H9 (cell line): ENCODE results near the gene ECE1. TPM values are rescaled to one million over a fixed set of nuclear protein-coding genes. Genes with fewer than 3 reads are reported as not detected.
A peak's percentile ranks its signal among the peaks of the same experiment; 100 is the strongest.

Source experiments
- DNase-seq: peaks from one replicate; pipeline ENCODE4 v3.0.0-alpha.2; 2017
- H2AFZ ChIP-seq: one replicate; pipeline ENCODE4 v1.6.1; 2013; ENCODE audit warnings: mild to moderate bottlenecking, low read length, control low read depth, moderate library complexity
- H2AK5ac ChIP-seq: 2 replicates; pipeline ENCODE4 v1.6.1; 2013; ENCODE audit warnings: low read length, control low read depth, mixed read lengths; ENCODE audit not compliant: insufficient read length
- H2BK120ac ChIP-seq: one replicate; pipeline ENCODE4 v1.6.1; 2013; ENCODE audit warnings: low read depth, mild to moderate bottlenecking, low read length, control low read depth, inconsistent platforms; ENCODE audit not compliant: poor library complexity, severe bottlenecking
- H2BK12ac ChIP-seq: 2 replicates; pipeline ENCODE4 v1.6.1; 2013; ENCODE audit warnings: low read length, control low read depth, mixed read lengths, low read depth; ENCODE audit not compliant: insufficient read length
- H2BK15ac ChIP-seq: 2 replicates; pipeline ENCODE4 v1.6.1; 2013; ENCODE audit warnings: low read depth, low read length, control low read depth
- H2BK20ac ChIP-seq: one replicate; pipeline ENCODE4 v1.6.1; 2013; ENCODE audit warnings: low read depth, mild to moderate bottlenecking, low read length, control low read depth, inconsistent platforms; ENCODE audit not compliant: poor library complexity, severe bottlenecking
- H2BK5ac ChIP-seq: 2 replicates; pipeline ENCODE4 v1.6.1; 2013; ENCODE audit warnings: low read length, control low read depth, mixed read lengths; ENCODE audit not compliant: insufficient read length
- H3K14ac ChIP-seq: 2 replicates; pipeline ENCODE4 v1.6.1; 2013; ENCODE audit warnings: low read length, control low read depth; ENCODE audit not compliant: insufficient read depth
- H3K18ac ChIP-seq: 2 replicates; pipeline ENCODE4 v1.6.1; 2013; ENCODE audit warnings: low read depth, mild to moderate bottlenecking, mixed read lengths, low read length, control low read depth; ENCODE audit not compliant: insufficient read length
- H3K23ac ChIP-seq: 2 replicates; pipeline ENCODE4 v1.6.1; 2013; ENCODE audit warnings: low read length, control low read depth, mixed read lengths, low read depth; ENCODE audit not compliant: insufficient read length
- H3K23me2 ChIP-seq: 2 replicates; pipeline ENCODE4 v1.6.1; 2013; ENCODE audit warnings: low read depth, mild to moderate bottlenecking, mixed read lengths, low read length, control low read depth; ENCODE audit not compliant: insufficient read length, poor library complexity, severe bottlenecking
- H3K27ac ChIP-seq: 2 replicates; pipeline ENCODE4 v1.5.1; 2013; ENCODE audit warnings: low read length, control low read depth, mixed read lengths, low read depth; ENCODE audit not compliant: insufficient read length
- H3K27me3 ChIP-seq: 2 replicates; pipeline ENCODE4 v1.6.1; 2013; ENCODE audit warnings: low read length, control low read depth, inconsistent platforms; ENCODE audit not compliant: insufficient read depth
- H3K4ac ChIP-seq: 2 replicates; pipeline ENCODE4 v1.6.1; 2013; ENCODE audit warnings: low read depth, mild to moderate bottlenecking, control low read depth, inconsistent platforms, low read length, moderate library complexity
- H3K4me1 ChIP-seq: 2 replicates; pipeline ENCODE4 v1.6.1; 2013; ENCODE audit warnings: low read length, control low read depth, inconsistent platforms; ENCODE audit not compliant: insufficient read depth
- H3K4me2 ChIP-seq: 2 replicates; pipeline ENCODE4 v1.6.1; 2013; ENCODE audit warnings: low read length, control low read depth, mixed read lengths; ENCODE audit not compliant: insufficient read length, insufficient read depth
- H3K56ac ChIP-seq: 2 replicates; pipeline ENCODE4 v1.6.1; 2013; ENCODE audit warnings: low read depth, mild to moderate bottlenecking, mixed read lengths, low read length, control low read depth; ENCODE audit not compliant: insufficient read length
- H3K79me1 ChIP-seq: 2 replicates; pipeline ENCODE4 v1.6.1; 2013; ENCODE audit warnings: low read depth, mild to moderate bottlenecking, moderate library complexity, low read length, control low read depth, inconsistent platforms; ENCODE audit not compliant: insufficient read depth, poor library complexity, severe bottlenecking
- H3K79me2 ChIP-seq: 2 replicates; pipeline ENCODE4 v1.6.1; 2013; ENCODE audit warnings: low read length, control low read depth, inconsistent platforms; ENCODE audit not compliant: insufficient read depth
- H3K9ac ChIP-seq: 2 replicates; pipeline ENCODE4 v1.6.1; 2013; ENCODE audit warnings: low read length, control low read depth, mixed read lengths; ENCODE audit not compliant: insufficient read length; ENCODE audit errors: extremely low read depth
- H3K9me3 ChIP-seq: one replicate; pipeline ENCODE4 v1.6.1; 2013; ENCODE audit warnings: low read depth, low read length, inconsistent platforms; ENCODE audit not compliant: control insufficient read depth
- H3T11ph ChIP-seq: one replicate; pipeline ENCODE4 v1.6.1; 2013; ENCODE audit warnings: mild to moderate bottlenecking, low read length, control low read depth, inconsistent platforms
- H4K20me1 ChIP-seq: one replicate; pipeline ENCODE4 v1.6.1; 2013; ENCODE audit not compliant: control insufficient read depth, insufficient read length, insufficient read depth
- H4K5ac ChIP-seq: 2 replicates; pipeline ENCODE4 v1.6.1; 2013; ENCODE audit warnings: low read depth, mild to moderate bottlenecking, mixed read lengths, low read length, control low read depth; ENCODE audit not compliant: insufficient read length
- H4K8ac ChIP-seq: replicated peaks from 2 replicates; pipeline ENCODE4 v1.6.1; 2013; ENCODE audit warnings: low read length, control low read depth, mixed read lengths, low read depth; ENCODE audit not compliant: insufficient read length
- H4K91ac ChIP-seq: 2 replicates; pipeline ENCODE4 v1.6.1; 2013; ENCODE audit warnings: low read depth, mild to moderate bottlenecking, moderate library complexity, mixed read lengths, low read length, control low read depth; ENCODE audit not compliant: insufficient read length
- H3K27ac Mint-ChIP-seq, 3 experiments: 2 replicates in 2 of 3; 3 replicates in 1 of 3; pipeline ENCODE4 v1.8.0; 2020 to 2021; ENCODE audit warnings: mixed read lengths in 3 of 3, mild to moderate bottlenecking in 1 of 3, moderate library complexity in 1 of 3
- H3K27me3 Mint-ChIP-seq: 2 replicates; pipeline ENCODE4 v1.8.0; 2021; ENCODE audit warnings: low read depth, mild to moderate bottlenecking, moderate library complexity, mixed read lengths
- H3K36me3 Mint-ChIP-seq, 3 experiments: 2 replicates in 2 of 3; 3 replicates in 1 of 3; pipeline ENCODE4 v1.8.0; 2020 to 2021; ENCODE audit warnings: low read depth in 3 of 3, mixed read lengths in 3 of 3; ENCODE audit not compliant: insufficient read depth in 1 of 3
- H3K4me1 Mint-ChIP-seq, 2 experiments: 2 replicates each; pipeline ENCODE4 v1.8.0; 2020; ENCODE audit warnings: mixed read lengths in 2 of 2
- H3K4me3 Mint-ChIP-seq, 2 experiments: 2 replicates in 1 of 2; 3 replicates in 1 of 2; pipeline ENCODE4 v1.8.0; 2020 to 2021; ENCODE audit warnings: mild to moderate bottlenecking in 2 of 2, mixed read lengths in 2 of 2, moderate library complexity in 1 of 2
- H3K9me3 Mint-ChIP-seq, 2 experiments: 2 replicates in 1 of 2; 3 replicates in 1 of 2; pipeline ENCODE4 v1.8.0; 2020; ENCODE audit warnings: mild to moderate bottlenecking in 2 of 2, mixed read lengths in 2 of 2, moderate library complexity in 1 of 2
- CTCF ChIP-seq: fragments of 200-600 bp; sonication (generic); conservative IDR thresholded peaks from 3 replicates; pipeline ENCODE4 v1.8.0; 2021; ENCODE audit warnings: antibody characterized with exemption, mild to moderate bottlenecking
- WGBS: extraction: QIAGEN DNeasy Blood & Tissue Kit; methylation state at CpG from one replicate; pipeline ENCODE4 v1.1.7; 2013; ENCODE audit warnings: missing lambda C conversion rate, low lambda C conversion rate, mixed read lengths; ENCODE audit not compliant: insufficient read length; ENCODE audit errors: extremely low coverage; 5-methylcytosine and 5-hydroxymethylcytosine counted together
- total RNA-seq: library from RNA; stranded (reverse); gene quantifications from 2 replicates; pipeline ENCODE4 v1.2.1, GENCODE V29; 2021

The ECE1 gene
- total RNA-seq, 1 experiment from 2014 or later, result 31.1 TPM

DNA sequence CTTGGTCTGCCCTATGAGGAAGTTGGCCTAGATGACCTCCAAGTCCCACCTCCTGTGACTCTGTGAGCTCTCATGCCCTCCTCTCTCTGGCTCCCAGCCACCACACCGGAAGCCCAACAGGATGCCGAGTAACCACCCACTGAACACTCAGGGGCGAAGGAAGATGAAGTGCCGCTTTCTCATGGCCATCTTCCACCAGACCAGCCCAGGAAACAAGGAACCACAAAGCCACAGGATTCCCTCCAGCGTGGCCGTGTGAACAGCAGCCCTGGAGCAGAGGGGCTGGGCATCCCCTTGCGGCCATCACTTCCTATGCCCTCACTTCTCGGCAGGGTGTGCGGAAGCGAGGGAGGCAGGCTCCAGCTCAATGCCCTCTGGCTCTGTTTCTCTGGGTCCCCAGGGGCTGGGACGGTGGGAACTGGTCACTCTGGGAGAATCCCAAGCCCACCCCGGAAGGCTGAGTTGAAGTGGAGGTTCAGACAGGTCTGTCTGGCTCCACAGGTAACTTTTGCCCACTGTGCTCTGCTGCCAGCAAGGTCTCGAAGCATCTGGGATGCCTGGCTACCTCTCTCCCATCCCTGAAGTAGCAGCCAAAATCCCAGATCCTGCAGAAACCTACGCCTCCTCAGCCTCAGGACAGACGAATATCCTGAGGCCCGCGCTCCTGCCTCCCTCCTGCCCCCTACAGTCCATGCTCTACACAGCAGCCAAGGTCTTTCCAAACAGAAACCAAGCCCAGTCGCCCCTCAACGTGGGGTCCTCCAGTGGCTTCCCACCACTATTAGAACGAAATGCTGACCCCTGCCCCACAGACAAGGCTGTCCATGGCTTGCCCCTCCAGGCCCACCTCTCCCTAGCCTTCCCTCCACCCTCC, 44.2 kb upstream of the ECE1 start:
- Histone ChIP-seq H3K56ac (no peak overlapping the region), H3K4me1 (peaks cover 4% of the 10 kb centered on the region; the same call in 1 of the 2 replicates), H4K8ac (no peak overlapping the region), H3K4ac (no peak overlapping the region), H3K27me3 (no peaks in the 10 kb centered on the region), H3K79me2 (0 out of 2 replicates have a peak, but pooled peaks cover 2% of the 10 kb centered on the region), H2BK15ac (no peak overlapping the region), H3K27ac (no peak overlapping the region), H3K4me2 (no peak overlapping the region), H4K20me1 (no peaks in the 10 kb centered on the region), H4K91ac (no peak overlapping the region), H3K79me1 (no peaks in the 10 kb centered on the region), H2BK12ac (no peak overlapping the region), H3T11ph (no peak overlapping the region), H2AK5ac (no peak overlapping the region), H2BK5ac (no peak overlapping the region), H3K23ac (no peak overlapping the region), H3K18ac (peak overlapping the region; percentile 46), H3K14ac (0 out of 2 replicates have a peak overlapping the region, but pooled peaks have one; percentile 69), H2BK120ac (no peak overlapping the region), H4K5ac (no peak overlapping the region), H3K9ac (no peak overlapping the region), H3K23me2 (no peaks in the 10 kb centered on the region), H2AFZ (no peak overlapping the region), H2BK20ac (no peak overlapping the region), H3K9me3 (no peaks in the 10 kb centered on the region)
- no peaks in the 10 kb centered on the region; a peak in 1 of 7 replicates for H3K36me3 Mint-ChIP-seq
- peak overlapping the region; percentile 47 to 73 for H3K4me3 Mint-ChIP-seq
- no CpG with 5 or more reads among the region's 20 CpGs for WGBS
- no peaks in the 10 kb centered on the region for H3K9me3 Mint-ChIP-seq
- peaks cover 41 to 63% of the 10 kb centered on the region in 2 experiments for H3K4me1 Mint-ChIP-seq
- peak overlapping the region; percentile 75 to 97 (median 75); a peak in 4 of 7 replicates for H3K27ac Mint-ChIP-seq
- TF ChIP-seq CTCF, result peak; percentile 87
- DNase-seq, result peak; percentile 82
- H3K27me3 Mint-ChIP-seq, result peaks cover 2% of the 10 kb centered on the region; the same call in 1 of the 2 replicates
